ENCODE data around the gene HSPG2.

DNA sequence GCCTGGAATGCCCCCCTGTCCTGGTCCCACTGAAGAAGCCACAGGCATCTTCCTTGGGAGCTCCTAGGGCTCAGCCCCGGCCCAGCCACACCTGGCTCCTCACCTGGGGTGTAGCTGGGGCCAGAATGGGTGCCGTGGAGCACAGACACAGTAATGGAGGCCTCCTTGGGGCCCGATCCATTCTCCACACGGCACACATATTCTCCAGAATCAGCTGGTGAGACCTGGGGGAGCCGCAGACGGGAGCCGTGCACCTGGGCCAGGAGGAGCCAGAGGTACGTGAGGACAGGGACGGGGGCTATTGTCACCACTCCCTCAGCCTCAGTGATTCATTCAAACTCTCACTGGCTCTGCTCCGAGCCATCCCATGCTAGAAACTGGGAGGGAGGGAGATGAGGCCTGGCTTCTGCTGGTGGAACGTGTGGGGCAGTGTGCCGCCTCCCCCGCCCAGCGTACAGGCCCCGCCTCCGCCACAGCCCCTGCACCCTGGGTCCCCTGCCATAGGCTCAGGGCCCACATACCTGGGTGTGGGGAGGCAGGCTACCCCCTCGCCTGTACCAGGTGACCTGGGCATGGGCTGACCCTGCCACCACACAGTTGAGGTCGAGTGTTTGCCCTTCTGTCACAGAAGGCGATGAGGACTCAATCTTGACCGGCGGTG, 82.9 kb downstream of the HSPG2 start:
- TF ChIP-seq POLR2AphosphoS5 (IDR thresholded peaks at IDR 0.05; ENCODE audit: borderline replicate concordance, low read depth, low read length) (no peak), EZH2 (IDR thresholded peaks at IDR 0.05) (no peak)
